ENCODE results near the gene BMP7. TPM values are rescaled to one million over a fixed set of nuclear protein-coding genes. Genes with fewer than 3 reads are reported as not detected.

Gene BMP7
- total and polyA plus RNA-seq, 2 of the 8 experiments (the other 6 are each of a cell fraction or from before 2014, with no cell fraction given), result 9.2 to 14.7 TPM

GRCh38 chr20:57135875-57136274, 130.6 kb downstream of the BMP7 start:
- Histone ChIP-seq H3K18ac (ENCODE audit: extremely low read depth, low read length) (no peak overlapping the region), H3K9ac (replicated peaks in 1 of 4; ENCODE audit: extremely low read depth in 1 of 4, low read depth in 3 of 4, low read length in 3 of 4) (no peak overlapping the region), H3K23ac (ENCODE audit: insufficient read length) (no peak overlapping the region), H3K9me3 (ENCODE audit: insufficient read depth in 2 of 2, low read depth in 1 of 2, low read length in 1 of 2) (no peaks in the 10 kb centered on the region), H2AFZ (ENCODE audit: low read length) (peak overlapping the region; percentile 96; the same call in 1 of the 2 replicates), H4K5ac (ENCODE audit: insufficient read length, low read depth, low read length) (no peak overlapping the region), H3K79me2 (ENCODE audit: control insufficient read depth in 1 of 2, insufficient read depth in 2 of 2, low read length in 2 of 2) (no peaks in the 10 kb centered on the region), H3K4me1 (replicated peaks in 1 of 4; ENCODE audit: control insufficient read depth in 3 of 4, insufficient read depth in 4 of 4, low read length in 3 of 4) (no peaks in the 10 kb centered on the region), H3K23me2 (ENCODE audit: low read depth, low read length) (no peaks in the 10 kb centered on the region), H3K56ac (replicated peaks; ENCODE audit: insufficient read length, low read depth, low read length) (no peak overlapping the region), H3K14ac (ENCODE audit: insufficient read length) (no peak overlapping the region), H2BK5ac (ENCODE audit: low read depth, low read length) (no peak overlapping the region), H3K4me3 (ENCODE audit: extremely low read depth in 1 of 4, insufficient read depth in 2 of 4, low read depth in 3 of 4, low read length in 4 of 4) (no peak overlapping the region), H2BK12ac (ENCODE audit: low read depth, low read length) (no peak overlapping the region), H4K91ac (replicated peaks; ENCODE audit: insufficient read length, low read length) (no peak overlapping the region), H3K27ac (ENCODE audit: low read depth, low read length) (no peak overlapping the region), H3K4ac (replicated peaks; ENCODE audit: insufficient read length, low read depth, low read length) (no peak overlapping the region), H2BK20ac (ENCODE audit: low read length) (no peak overlapping the region), H2BK120ac (replicated peaks; ENCODE audit: low read depth, low read length) (no peak overlapping the region), H4K20me1 (replicated peaks in 1 of 2; ENCODE audit: control insufficient read depth in 1 of 2, insufficient read depth in 2 of 2, low read length in 2 of 2) (no peaks in the 10 kb centered on the region), H2AK5ac (ENCODE audit: low read depth, low read length) (no peak overlapping the region), H2BK15ac (ENCODE audit: low read length) (no peak overlapping the region), H3K79me1 (ENCODE audit: low read depth, low read length) (no peaks in the 10 kb centered on the region), H4K8ac (ENCODE audit: extremely low read depth, insufficient read depth, low read length) (0 out of 2 replicates have a peak overlapping the region, but pooled peaks have one; percentile 57), H3K4me2 (ENCODE audit: insufficient read depth in 1 of 2, low read depth in 2 of 2, low read length in 2 of 2) (no peak overlapping the region), H3K36me3 (ENCODE audit: control insufficient read depth in 2 of 4, insufficient read depth in 4 of 4, low read length in 3 of 4) (no peaks in the 10 kb centered on the region), H3K27me3 (replicated peaks in 1 of 4; ENCODE audit: control insufficient read depth in 3 of 4, extremely low read depth in 1 of 4, insufficient read depth in 3 of 4, low read length in 3 of 4) (no peaks in the 10 kb centered on the region)
- CTCF ChIA-PET (ENCODE audit: partially characterized antibody), result no interaction called here
- DNase-seq (ENCODE audit: low read depth in 1 of 2, low spot score in 2 of 2), result no peak
- WGBS, 2 experiments (ENCODE audit: extremely low coverage in 1 of 2, insufficient coverage in 1 of 2, insufficient read length in 1 of 2, insufficient replicate concordance in 2 of 2, low coverage in 1 of 2, low lambda C conversion rate in 2 of 2, missing lambda C conversion rate in 1 of 2), result 93% methylated on average over 6 of the region's 6 CpGs; no CpG with 5 or more reads in 1 of the 2 experiments
- POLR2A ChIA-PET (ENCODE audit: partially characterized antibody), result no interaction called here
- no peak for FAIRE-seq
- no peak for TF ChIP-seq BACH1 (IDR thresholded peaks at IDR 0.05; ENCODE audit: low read length)
- TF ChIP-seq BRCA1 (IDR thresholded peaks at IDR 0.05; ENCODE audit: low read depth, low read length), result no peak
- TF ChIP-seq ATF3 (IDR thresholded peaks at IDR 0.05; ENCODE audit: insufficient read depth, low read depth, low read length), result 0 out of 2 replicates have a peak, but pooled peaks have one; percentile 20
- no peak for TF ChIP-seq KDM4A (IDR thresholded peaks at IDR 0.05; ENCODE audit: low read depth, low read length, severe bottlenecking)
- no peak for TF ChIP-seq SIX5 (IDR thresholded peaks at IDR 0.05; ENCODE audit: low read depth, low read length)
- TF ChIP-seq EGR1 (IDR thresholded peaks at IDR 0.05; ENCODE audit: borderline replicate concordance, low read depth, low read length), result no peak
- no peak for TF ChIP-seq POLR2AphosphoS5 (IDR thresholded peaks at IDR 0.05; ENCODE audit: low read depth, low read length)
- no peak for TF ChIP-seq RBBP5 (IDR thresholded peaks at IDR 0.05; ENCODE audit: borderline replicate concordance, low read depth, low read length)
- no peak for TF ChIP-seq ATF2 (IDR thresholded peaks at IDR 0.05; ENCODE audit: low read length)
- TF ChIP-seq RXRA (IDR thresholded peaks at IDR 0.05; ENCODE audit: insufficient read depth, low read depth, low read length), result no peak
- no peak for TF ChIP-seq TBP (IDR thresholded peaks at IDR 0.05; ENCODE audit: low read depth, low read length)
- no peak for TF ChIP-seq CHD1 (IDR thresholded peaks at IDR 0.05; ENCODE audit: low read depth, low read length)
- TF ChIP-seq EZH2 (IDR thresholded peaks at IDR 0.05; ENCODE audit: low read depth, low read length, severe bottlenecking), result no peak

All from H1 (cell line).